NCI-H748 (cell line): ENCODE measurements around the gene MED13.
"Not testable (repeated sequence)": the region's sequence is repeated elsewhere in the genome, so short reads cannot be mapped to it uniquely, and the experiment has no call there.

Source experiments
- DNase-seq: peaks from one replicate; lab custom pipeline; 2025; ENCODE audit not compliant: unreplicated experiment; lab: John Stamatoyannopoulos, UW

MED13 gene

DNA sequence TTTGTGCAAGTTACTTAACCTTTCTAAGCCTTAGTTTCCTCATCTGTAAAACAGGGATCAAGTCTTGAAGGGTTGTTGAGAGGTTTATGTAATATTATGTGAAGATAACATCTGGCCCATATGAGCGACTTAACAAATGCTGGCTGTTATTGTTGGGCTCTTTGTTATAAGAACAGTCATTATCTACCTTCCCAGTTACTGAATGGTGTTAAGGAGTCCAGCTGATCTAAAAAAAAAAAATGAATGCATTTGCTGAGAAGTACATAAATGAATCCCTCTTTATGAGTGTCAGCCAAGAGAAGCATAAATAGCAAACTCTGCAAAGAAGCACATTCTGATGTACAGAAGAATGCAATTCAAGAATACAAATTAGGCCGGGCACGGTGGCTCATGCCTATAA lies 24.3 kb upstream of the MED13 start:
- DNase-seq = no peak

DNA sequence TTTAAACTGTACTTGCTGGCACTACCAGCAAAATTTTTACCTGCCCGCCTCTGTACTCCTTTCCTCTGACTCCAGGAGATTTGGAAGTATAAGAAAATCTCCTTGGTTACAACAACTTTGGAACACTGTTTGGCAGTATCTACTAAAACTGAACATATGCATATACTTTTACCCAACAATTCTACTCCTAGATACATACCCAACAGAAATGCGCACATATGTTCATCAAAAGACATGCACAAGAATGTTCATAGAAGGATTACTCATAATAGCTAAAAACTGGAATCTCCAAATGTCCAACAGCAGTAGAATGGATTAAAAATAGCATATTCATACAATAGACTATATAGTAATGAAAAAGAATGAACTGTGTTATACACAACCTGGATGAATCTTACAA lies 21.7 kb upstream of the MED13 start:
- DNase-seq = no peak

DNA sequence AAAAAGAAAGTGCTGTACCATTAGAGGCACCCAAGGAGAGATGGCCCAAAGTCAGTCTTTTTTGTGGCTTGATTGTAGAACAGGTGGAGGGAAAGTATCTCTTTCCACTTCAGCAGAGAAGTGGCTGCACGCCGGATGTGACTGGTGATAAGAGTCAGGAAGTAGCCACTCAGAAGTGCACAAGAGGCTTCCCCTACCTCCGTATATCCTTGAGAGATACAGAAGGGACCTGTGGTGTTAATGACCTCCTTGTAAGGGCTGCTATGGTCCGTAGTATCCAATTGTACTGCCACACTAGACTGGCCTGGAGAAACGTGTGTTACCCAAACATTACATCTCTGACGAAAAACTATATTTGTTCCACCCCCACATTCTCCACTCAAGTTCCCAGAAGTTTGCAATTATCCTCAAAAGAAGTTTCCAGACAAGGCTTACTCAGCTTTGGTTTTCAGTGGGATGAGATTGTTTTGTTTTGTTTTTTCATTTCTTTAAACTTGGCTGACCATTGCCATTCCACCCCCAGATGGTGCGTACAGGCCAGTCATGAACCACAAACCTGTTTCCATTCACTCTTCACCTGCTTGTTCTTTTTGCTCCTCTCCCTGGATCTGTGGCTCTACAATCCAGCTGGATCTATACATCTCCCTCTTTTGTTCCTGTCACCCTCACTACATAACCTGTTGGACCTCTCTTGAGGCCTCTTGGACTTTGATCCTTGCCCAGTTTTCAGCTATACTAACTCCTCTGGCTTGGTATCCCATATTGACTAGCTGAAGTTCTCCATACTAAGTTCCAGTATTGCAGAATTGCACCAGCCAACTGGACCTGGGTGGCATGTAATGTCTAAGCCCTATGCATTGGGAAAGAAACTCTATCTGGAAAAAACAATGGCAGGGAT lies 20.7 kb upstream of the MED13 start:
- DNase-seq = no peak

DNA sequence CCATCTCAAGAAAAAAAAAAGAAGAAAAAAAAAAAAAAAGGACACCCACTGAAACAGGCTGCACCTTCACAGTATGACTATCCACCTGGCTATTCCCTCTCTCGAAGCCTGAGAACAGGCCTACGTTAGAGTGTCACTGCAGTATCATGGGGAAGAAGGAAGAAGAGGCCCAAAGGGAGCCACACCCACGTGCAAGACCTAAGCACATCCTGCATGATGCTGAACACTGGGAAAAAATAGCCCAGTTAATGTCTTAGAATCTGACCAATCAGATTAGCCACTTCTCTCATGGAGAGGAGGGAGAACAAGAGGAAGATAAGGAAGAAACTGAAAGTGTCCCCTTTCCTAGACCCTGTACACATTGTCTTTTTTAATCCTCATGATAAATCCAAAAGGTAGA lies 19.5 kb upstream of the MED13 start:
- DNase-seq = no peak

DNA sequence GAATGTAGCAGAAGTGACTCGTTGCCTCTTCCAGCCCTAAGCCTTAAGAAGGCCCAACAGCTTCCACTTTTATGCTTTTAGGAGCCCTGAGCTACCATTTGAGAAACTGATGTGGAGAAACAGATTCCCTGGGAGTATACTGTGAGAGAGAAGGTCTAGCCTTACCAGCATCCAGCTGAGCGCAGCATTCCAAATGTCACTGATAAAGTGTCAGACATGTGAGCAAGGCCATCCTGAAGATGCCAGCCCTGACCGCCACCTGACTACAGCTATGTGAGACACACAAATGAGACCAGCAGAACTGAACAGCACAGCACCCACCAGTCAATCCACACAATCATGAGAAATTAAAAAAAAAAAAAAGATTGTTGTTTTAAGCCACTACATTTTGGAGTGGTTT lies 18.6 kb upstream of the MED13 start:
- no peak for DNase-seq

DNA sequence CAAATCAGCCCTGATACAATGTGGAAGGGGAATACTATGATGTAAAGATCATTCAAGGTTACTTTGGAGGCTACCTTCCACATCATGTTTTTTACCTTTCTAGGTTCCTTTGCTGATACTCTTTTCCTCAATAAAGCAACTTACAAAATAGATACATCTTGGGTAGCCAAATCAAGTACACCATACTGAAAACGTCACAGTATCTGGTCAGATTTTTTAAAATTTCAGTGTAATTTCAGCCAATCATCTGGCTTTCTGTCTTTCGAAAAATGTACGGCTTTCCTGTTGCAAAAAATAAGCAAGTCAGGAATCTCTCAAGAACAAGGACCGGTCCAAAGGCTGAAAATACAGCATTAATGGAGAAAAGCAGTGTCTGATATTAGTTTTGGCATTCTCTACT lies 15.6 kb upstream of the MED13 start:
- DNase-seq = no peak

DNA sequence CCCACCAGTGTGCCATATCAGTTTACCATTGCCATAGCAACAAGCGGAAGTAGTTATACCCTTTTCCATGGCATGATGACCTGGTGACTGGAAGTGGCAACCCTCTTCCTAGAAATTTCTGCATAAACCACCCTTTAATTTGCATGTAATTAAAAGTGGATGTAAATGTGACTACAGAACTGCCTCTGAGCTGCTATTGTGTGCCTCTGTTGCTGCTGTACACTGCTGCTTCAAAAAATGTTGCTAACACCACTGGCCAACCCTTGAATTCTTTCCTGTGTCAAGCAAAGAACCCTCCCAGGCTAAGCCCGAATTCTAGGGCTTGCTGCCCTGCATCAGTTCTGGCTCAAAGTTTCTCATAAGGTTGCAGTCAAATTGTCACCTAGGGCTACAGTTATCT lies 12.9 kb upstream of the MED13 start:
- peak; percentile 34 for DNase-seq

DNA sequence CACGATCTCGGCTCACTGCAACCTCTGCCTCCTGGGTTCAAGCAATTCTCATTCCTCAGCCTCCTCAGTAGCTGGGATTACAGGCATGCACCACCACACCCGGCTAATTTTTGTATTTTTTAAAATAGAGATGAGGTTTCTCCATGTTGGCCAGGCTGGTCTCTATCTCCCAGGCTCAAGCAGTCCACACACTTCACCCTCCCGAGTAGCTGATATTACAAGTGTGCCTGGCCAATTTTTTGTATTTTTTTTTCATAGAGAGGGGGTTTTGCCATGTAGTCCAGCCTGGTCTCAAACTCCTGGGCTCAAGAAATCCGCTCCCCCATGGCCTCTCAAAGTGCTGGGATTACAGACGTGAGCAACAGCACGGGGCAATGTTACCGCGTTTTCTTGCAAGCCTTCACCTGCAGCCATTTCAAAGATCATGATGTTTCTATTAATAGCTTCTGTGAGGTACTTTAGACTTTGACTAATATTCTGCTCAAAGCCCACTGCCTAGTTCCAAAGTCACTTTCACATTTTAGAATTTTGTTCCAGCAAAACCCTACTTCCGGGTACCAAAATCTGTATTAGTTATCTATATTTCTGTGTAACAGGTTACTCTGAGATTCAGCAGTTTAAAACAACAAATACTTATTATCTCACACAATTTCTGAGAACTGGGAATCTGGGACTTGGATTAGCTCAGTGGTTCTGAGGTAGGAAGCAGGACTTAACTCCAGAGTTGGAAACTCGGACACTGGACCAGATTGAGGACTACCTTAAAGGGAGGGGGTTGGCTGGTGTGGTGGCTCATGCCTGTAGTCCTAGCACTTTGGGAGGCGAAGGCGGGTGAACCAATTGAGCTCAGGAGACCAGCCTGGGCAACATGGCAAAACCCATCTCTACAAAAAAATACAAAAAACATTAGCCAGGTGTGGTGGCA lies 12.0 kb upstream of the MED13 start:
- DNase-seq = no peak

DNA sequence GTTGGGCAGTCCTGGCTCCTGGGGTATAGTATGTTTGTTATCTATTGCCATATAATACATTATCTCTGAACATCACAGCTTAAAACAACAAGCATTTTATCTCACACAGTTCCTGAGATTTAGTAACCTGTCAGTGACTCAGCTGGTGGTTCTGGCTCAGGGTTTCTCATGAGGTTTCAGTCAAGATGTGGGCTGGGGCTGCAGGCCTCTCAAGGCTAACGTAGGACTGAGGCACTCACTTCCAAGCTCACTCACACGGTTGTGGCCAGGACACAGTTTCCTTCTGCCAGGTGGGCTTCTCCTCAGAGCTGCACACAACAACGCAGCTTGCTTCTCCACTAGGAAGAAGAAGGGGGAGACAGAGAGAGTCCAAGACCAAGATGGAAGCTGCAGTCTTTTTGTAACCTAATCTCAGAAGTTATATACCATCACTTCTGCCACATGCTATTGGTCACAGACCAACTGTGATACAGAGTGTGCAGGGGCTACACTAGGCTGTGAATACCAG lies 10.3 kb upstream of the MED13 start:
- DNase-seq = no peak

DNA sequence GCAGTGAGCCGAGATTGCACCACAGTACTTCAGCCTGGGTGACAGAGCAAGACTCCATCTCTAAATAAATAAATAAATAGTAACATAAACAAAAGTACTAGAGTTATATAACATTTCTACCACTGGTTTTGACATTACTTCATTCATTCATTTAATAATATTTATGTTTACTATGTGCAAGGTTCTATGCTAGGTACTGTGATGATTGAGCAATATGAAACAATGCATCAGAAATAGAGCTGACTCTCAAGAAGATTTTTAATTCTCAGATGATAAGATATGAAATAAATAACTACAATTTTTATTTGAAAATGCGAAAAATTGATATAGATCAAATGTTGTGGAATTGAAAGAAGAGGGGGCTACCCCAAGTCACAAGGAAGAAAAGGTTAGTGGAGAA lies 8.9 kb upstream of the MED13 start:
- DNase-seq = no peak

DNA sequence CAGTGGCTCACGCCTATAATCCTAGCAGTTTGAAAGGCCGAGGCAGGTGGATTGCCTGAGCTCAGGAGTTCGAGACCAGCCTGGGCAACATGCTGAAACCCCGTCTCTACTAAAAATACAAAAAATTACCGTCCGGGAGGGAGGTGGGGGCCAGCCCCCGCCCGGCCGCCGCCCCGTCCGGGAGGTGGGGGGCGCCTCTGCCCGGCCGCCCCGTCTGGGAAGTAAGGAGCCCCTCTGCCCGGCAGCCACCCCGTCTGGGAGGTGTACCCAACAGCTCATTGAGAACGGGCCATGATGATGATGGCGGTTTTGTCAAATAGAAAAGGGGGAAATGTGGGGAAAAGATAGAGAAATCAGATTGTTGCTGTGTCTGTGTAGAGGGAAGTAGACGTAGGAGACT lies 7.8 kb upstream of the MED13 start:
- DNase-seq = not testable (repeated sequence)

DNA sequence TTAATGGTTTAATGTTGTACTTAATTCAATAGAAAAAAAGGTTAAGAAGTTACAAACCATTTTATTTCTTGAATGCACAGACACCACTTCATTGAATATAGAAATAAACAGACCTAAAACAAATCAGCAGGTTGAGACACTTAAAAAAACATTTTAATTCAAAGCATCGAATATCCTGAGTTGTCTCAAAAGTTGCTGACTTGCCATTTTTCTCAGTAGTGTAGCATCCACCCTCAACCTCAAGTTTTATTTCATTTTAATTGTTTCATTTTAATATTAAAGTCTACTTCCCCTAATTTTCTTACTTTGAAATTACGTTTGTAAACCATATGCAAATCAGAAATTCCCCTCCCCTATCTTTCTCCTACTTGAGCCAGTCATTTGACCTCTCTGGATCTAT lies 5.8 kb upstream of the MED13 start:
- no peak for DNase-seq

DNA sequence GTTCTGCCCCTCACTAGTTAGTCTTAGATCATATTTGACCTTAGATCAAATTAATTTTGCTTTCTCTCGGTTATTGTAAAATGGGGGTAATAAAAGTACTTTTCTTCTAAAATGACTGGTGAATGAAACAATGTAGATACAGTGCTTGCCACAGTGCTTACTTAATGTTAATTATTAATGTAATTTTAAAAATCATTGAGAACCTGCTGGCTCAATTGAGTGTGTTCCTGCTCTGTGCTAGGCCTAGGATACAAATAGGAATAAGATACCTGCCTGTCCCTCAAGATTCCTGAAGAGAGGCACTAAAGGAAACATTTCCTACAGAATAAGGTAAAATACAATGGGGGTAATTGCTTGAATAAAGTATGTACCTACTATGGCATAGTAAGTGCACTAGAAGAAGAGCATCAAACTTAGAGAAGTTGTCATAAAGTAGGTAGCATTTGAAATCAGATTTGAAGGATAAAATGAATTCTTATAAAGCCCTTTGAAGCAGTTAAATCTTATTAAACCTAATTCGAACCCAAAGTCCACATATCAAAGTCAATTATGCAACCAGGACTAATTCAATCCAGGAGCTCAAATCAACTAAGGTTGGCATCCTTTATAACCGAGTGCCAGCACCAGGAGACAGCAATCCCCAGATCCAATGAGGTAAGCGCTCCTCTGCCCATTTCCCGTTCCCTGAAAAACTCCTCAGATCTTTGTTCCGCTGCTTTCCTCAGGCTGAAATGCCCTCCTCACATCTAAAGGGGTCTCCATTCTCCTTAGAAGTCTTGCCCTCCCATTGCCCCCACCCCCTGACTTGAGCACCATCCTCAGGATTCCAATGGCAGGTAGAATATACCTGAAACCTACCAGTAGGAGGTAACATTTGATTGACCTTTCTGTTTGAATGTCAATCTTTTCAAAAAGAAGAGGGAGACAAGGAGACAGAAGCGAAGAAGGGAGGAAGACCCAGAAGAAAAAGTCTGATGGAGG lies 2.4 kb upstream of the MED13 start:
- no peak for DNase-seq

DNA sequence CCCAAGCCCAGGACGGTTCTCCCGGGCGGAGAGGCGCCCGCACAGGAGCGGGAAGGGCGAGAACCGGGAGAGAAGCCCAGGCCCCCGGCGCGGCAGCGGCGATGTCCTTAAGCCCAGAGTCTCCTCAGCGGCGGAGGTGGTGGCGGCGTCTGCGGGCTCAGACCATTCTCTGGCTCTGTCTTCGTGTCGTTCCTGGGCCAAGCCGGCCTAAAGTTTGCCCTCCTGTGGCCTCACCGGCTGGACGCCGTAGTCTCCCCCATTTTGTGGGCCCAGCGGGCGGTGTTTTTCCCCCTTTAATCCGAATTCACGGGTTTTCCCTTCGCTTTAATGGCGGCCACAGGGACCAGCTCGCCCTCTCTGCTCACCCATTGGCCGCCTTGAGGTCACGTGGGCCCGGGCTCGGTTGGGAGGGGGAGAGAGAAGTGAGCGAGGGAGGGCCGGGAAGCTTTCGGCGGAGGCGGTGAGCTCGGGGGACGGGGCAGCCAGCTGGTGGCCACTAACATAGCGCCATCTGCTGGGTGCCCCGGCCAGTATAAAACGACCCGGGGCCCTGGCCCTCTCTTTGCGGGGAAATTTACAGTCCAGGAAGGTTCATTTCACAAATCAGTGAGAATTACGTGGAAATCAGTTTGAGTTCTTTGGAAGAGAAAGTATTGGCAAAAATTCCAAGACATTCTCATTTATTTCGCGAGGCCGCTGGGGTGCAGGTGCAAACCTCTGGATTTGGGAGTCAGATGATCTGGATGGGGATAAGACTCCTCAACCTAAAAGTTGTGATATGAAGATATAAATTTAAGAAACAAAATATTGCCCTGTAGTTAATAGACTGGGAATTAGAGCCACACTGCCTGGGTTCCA lies 762 bp upstream of the MED13 start:
- peak; percentile 98 for DNase-seq

DNA sequence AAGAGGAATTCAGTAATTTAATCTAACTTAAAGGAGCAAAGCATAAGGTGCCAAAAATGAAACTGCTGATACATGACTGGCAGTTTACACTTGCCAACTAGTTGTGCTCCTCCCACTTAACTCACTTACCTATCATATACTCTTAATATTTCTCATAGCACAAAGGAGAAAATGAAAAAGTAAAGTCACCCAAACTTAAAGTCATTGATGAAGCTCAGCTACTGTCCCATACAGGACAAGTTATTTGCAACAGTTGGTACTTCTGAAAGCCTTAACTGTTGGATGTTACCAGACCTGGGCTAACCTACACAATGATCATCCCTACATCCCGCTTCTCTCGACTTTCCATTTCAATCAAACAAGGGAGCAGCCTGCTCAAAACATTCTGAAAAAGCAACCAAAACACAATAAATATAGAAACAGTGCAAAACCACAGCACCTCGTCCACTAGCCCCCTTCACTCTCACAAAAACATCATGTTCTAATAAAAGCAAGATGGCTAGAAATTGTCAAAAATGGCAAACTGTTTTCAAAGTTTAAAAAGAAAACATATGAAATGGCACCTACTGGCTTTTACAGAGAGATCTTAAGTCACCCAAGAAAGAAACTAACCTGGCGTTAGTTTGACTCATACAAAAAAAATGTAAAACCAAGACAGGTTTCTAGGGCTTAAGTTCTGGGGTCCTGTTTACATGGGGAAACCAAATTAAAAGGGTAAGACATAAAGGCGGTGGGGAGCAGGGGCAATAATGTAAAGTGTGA lies 868 bp downstream of the MED13 start:
- DNase-seq = no peak

DNA sequence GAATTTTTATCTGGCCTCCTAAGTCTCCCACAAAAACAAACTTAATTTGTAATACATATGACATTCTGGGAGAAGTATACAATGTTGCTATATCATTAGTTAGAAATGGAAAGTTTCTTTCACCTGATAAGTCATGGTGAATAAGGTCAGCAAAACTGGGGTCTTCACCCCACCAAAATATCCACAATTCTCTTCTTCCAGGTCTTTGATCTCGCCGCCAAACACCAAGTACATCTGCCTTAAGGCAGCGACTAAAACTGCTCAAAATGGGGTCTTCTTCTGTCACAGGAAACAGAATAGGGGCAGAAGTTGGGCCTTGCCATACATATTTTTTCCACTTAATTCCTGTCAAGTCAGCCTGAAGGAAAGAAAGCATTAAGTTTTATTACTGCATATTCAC lies 2.1 kb downstream of the MED13 start:
- DNase-seq = no peak

DNA sequence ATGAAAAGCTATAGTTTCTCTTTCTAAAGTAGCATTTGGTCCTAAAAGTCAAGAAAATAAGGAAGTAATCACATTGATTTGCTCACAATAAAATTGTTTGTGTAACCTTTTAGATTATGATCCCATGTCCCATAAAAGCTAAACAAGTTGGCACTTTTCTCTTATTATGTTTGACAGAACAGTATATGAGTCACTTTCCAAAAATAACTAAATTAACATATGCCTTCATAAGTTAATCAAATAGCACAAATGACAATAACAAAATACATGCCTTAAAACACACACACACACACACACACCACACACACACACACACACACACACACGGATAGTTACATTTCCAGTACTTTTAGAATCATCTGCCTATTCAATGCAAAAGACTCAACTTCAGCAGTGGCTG lies 2.8 kb downstream of the MED13 start:
- DNase-seq = no peak

DNA sequence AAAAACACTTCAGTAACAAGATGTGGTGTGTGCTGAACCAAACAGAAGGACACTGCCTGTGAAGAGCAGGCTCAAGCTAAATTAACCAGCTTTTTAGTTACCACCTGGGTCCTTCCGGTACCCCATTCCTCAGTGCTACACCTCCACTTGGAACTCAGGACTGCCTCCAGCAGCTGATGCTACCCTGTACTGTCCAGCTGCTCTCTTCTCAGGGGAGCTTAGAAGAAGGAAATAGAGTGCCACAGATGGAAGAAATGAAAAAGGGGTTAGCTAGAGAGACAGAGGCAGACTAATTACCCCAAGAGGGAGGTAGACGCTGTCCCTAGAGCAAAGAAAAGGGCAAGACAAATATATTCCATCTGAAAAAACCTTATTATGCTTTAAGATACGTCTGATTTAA lies 5.7 kb downstream of the MED13 start:
- no peak for DNase-seq

DNA sequence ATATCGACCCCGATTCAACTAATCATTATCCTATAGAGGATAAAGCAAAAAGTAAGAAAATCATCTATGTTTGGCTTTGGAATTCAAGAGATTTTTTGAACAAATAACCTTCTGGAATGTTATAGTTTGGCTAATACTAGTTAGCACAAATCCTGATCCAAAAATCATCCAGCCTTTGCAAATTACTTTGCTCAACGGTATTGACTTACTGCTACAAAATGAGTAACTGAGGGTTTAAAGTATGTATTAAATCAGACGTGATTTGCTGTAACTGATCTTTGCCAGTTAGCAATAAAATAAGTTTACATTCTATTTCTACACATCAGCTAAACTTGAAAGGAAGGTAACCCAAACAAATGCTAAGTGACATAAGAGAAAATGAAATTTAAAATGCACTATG lies 6.5 kb downstream of the MED13 start:
- DNase-seq = no peak
